HFFc6 (cell line): Measurements from ENCODE around the gene TTC6. TPM values are rescaled to one million over a fixed set of nuclear protein-coding genes. Genes with fewer than 3 reads are reported as not detected.
"Not testable (repeated sequence)": the region's sequence is repeated elsewhere in the genome, so short reads cannot be mapped to it uniquely, and the experiment has no call there.

Source experiments
- DNase-seq: peaks from one replicate; pipeline ENCODE4 v3.0.0-alpha.2; 2018
- H3K27ac Mint-ChIP-seq: 2 replicates; pipeline ENCODE4 v1.8.0; 2020; ENCODE audit warnings: mild to moderate bottlenecking, mixed read lengths
- H3K27me3 Mint-ChIP-seq: 2 replicates; pipeline ENCODE4 v1.8.0; 2021; ENCODE audit warnings: mild to moderate bottlenecking, moderate library complexity, mixed read lengths; ENCODE audit not compliant: insufficient read depth
- H3K36me3 Mint-ChIP-seq: 2 replicates; pipeline ENCODE4 v1.8.0; 2021; ENCODE audit warnings: low read depth, mixed read lengths
- H3K4me1 Mint-ChIP-seq: 2 replicates; pipeline ENCODE4 v1.8.0; 2020; ENCODE audit warnings: low read depth, mixed read lengths
- H3K4me3 Mint-ChIP-seq: 2 replicates; pipeline ENCODE4 v1.8.0; 2020; ENCODE audit warnings: mild to moderate bottlenecking, moderate library complexity, mixed read lengths
- H3K9me3 Mint-ChIP-seq: 2 replicates; pipeline ENCODE4 v1.8.0; 2020; ENCODE audit warnings: mild to moderate bottlenecking, mixed read lengths
- CTCF ChIP-seq: fragments of 200-600 bp; sonication (generic); IDR thresholded peaks from 2 replicates; pipeline ENCODE4 v1.5.0; 2021; ENCODE audit warnings: antibody characterized with exemption, mild to moderate bottlenecking
- long read RNA-seq: library from polyadenylated mRNA; unstranded; transcript quantifications from one replicate; pipeline ENCODE4 v2.0.0, GENCODE V29; 2019
- total RNA-seq, 6 experiments: library from RNA; stranded (reverse); fragmentation: NEBNext Ultra II Directional; extraction: Animal tissue kit (Norgen Biotek cat#: 25700); gene quantifications; 2 replicates in 1 of 6; 3 replicates in 5 of 6; pipeline ENCODE4 v1.2.3, GENCODE V29; 2021

Gene TTC6
- 1 to 10 TPM in 1 of 6 experiments, under 1 TPM in 3, not detected in 2; 0.38 to 1.2 (median 0.62) TPM for total RNA-seq
- long read RNA-seq = 0 reads

- H3K9me3 Mint-ChIP-seq = no peaks in the 10 kb centered on the region
- peak within 1 kb of the TSS; percentile 81 for H3K27ac Mint-ChIP-seq
- H3K4me1 Mint-ChIP-seq = peaks cover 62% of the 10 kb centered on the region
- no peak for DNase-seq
- H3K4me3 Mint-ChIP-seq = peak within 1 kb of the TSS; percentile 87
- peaks cover 21% of the 10 kb centered on the region for H3K36me3 Mint-ChIP-seq
- peaks cover 56% of the 10 kb centered on the region for H3K27me3 Mint-ChIP-seq
- no peak for TF ChIP-seq CTCF
These were observed at the start of gene TTC6, which contains the start of gene FOXA1 for GRCh38 chr14:37594971-37595808. Gene TTC6 (plus strand): TSS chr14:37595629. CDS start chr14:37622065, 26,436 bp downstream. Gene FOXA1 (minus strand): TSS chr14:37595249. CDS start chr14:37594972, 277 bp downstream.

GRCh38 chr14:37546621-37547447 is 48.6 kb upstream of the TTC6 start:
- Mint-ChIP-seq H3K4me1 (0 out of 2 replicates have a peak, but pooled peaks cover 4% of the 10 kb centered on the region), H3K36me3 (no peaks in the 10 kb centered on the region), H3K27ac (no peak overlapping the region), H3K4me3 (no peak overlapping the region), H3K27me3 (no peaks in the 10 kb centered on the region), H3K9me3 (no peaks in the 10 kb centered on the region)
- peak; percentile 2 for DNase-seq
- no peak for TF ChIP-seq CTCF

- peaks cover 4% of the 10 kb centered on the region for H3K9me3 Mint-ChIP-seq
- H3K27me3 Mint-ChIP-seq = no peaks in the 10 kb centered on the region; the same call in 1 of the 2 replicates
- H3K27ac Mint-ChIP-seq = no peak overlapping the region
- H3K4me1 Mint-ChIP-seq = 0 out of 2 replicates have a peak, but pooled peaks cover 4% of the 10 kb centered on the region
- DNase-seq = peak; percentile 57
- TF ChIP-seq CTCF = no peak
- no peak overlapping the region for H3K4me3 Mint-ChIP-seq
- peaks cover 7% of the 10 kb centered on the region; the same call in 1 of the 2 replicates for H3K36me3 Mint-ChIP-seq
These were observed 44.9 kb upstream of the TTC6 start for GRCh38 chr14:37550511-37550910.

GRCh38 chr14:37551119-37551518 is 44.3 kb upstream of the TTC6 start:
- Mint-ChIP-seq H3K36me3 (peaks cover 7% of the 10 kb centered on the region; the same call in 1 of the 2 replicates), H3K4me3 (no peak overlapping the region), H3K27me3 (no peaks in the 10 kb centered on the region; the same call in 1 of the 2 replicates), H3K9me3 (peaks cover 4% of the 10 kb centered on the region), H3K27ac (no peak overlapping the region), H3K4me1 (0 out of 2 replicates have a peak, but pooled peaks cover 4% of the 10 kb centered on the region)
- TF ChIP-seq CTCF = no peak
- DNase-seq = no peak

- Mint-ChIP-seq H3K4me1 (peaks cover 1% of the 10 kb centered on the region; the same call in 1 of the 2 replicates), H3K27ac (no peak overlapping the region), H3K4me3 (no peak overlapping the region), H3K9me3 (peaks cover 14% of the 10 kb centered on the region), H3K27me3 (peaks cover 1% of the 10 kb centered on the region), H3K36me3 (peaks cover 17% of the 10 kb centered on the region)
- no peak for DNase-seq
- no peak for TF ChIP-seq CTCF
These were observed 41.4 kb upstream of the TTC6 start for GRCh38 chr14:37553935-37554550.

- Mint-ChIP-seq H3K9me3 (peaks cover 14% of the 10 kb centered on the region), H3K36me3 (peaks cover 17% of the 10 kb centered on the region)
- not testable (repeated sequence) for H3K4me3 Mint-ChIP-seq, H3K27me3 Mint-ChIP-seq, DNase-seq, H3K27ac Mint-ChIP-seq, H3K4me1 Mint-ChIP-seq
These were observed 39.8 kb upstream of the TTC6 start for GRCh38 chr14:37555596-37555995.
